Esophagus muscularis mucosa (tissue), 4 donors: ENCODE measurements around the gene FN1. TPM values are rescaled to one million over a fixed set of nuclear protein-coding genes. Genes with fewer than 3 reads are reported as not detected.

ENCODE experiments used
- DNase-seq: peaks from one replicate; pipeline ENCODE4 v3.0.0-alpha.2; 2017; ENCODE audit errors: extremely low spot score
- H3K27ac ChIP-seq, 4 donors: fragments of 200-600 bp; sonication (generic); replicated peaks in 1 of 4; 1 replicate in 3 of 4; 2 replicates in 1 of 4; pipeline ENCODE4 v1.5.1; 2016 to 2019; ENCODE audit warnings: mild to moderate bottlenecking in 1 of 4
- H3K27me3 ChIP-seq, 4 donors: fragments of 200-600 bp; sonication (generic); one replicate each; pipeline versions ENCODE4 v1.5.1 to v1.6.0; 2016 to 2019
- H3K36me3 ChIP-seq, 4 donors: fragments of 200-600 bp; sonication (generic); one replicate each; pipeline ENCODE4 v1.5.1; 2016 to 2019
- H3K4me1 ChIP-seq, 4 donors: fragments of 200-600 bp; sonication (generic); one replicate each; pipeline ENCODE4 v1.5.1; 2016 to 2019
- H3K4me3 ChIP-seq, 4 donors: fragments of 200-600 bp; sonication (generic); 1 replicate in 2 of 4; 2 replicates in 2 of 4; pipeline ENCODE4 v1.5.1; 2016 to 2019; ENCODE audit warnings: mild to moderate bottlenecking in 4 of 4, moderate library complexity in 1 of 4
- H3K9me3 ChIP-seq, 4 donors: fragments of 200-600 bp; sonication (generic); 1 replicate in 3 of 4; 2 replicates in 1 of 4; pipeline ENCODE4 v1.5.1; 2016 to 2019
- EP300 ChIP-seq: sonication (generic); formaldehyde crosslinking; IDR thresholded peaks from one replicate; pipeline ENCODE4 v1.6.1; 2017; ENCODE audit warnings: antibody characterized with exemption
- POLR2A ChIP-seq: fragments of 450-650 bp; IDR thresholded peaks from one replicate; pipeline ENCODE4 v1.6.1; 2017; ENCODE audit warnings: antibody characterized with exemption, moderate library complexity, mild to moderate bottlenecking, low read depth
- POLR2AphosphoS5 ChIP-seq, 2 donors: sonication (generic); formaldehyde crosslinking; IDR thresholded peaks; one replicate each; pipeline ENCODE4 v1.6.1; 2017; ENCODE audit warnings: antibody characterized with exemption in 2 of 2
- WGBS: methylation state at CpG from one replicate; pipeline ENCODE4 v1.1.5; 2018; 5-methylcytosine and 5-hydroxymethylcytosine counted together
- intact Hi-C: fragments of 100-400 bp; cut with DNase I; formaldehyde crosslinking; loops from one replicate; pipeline ENCODE4 v1.15.1; 2023
- total RNA-seq, 4 donors: library from RNA; depleted of rRNA; stranded (reverse); fragments of >200 nt; gene quantifications; one replicate each; pipeline versions ENCODE4 v1.1.0 to v1.2.1, GENCODE V29; 2016
- TF ChIP-seq, protein P1 (sequence below), 3 experiments: fragments of 200-600 bp in 2 of 3; fragments of 450-650 bp in 1 of 3; sonication (generic) in 2 of 3; IDR thresholded peaks; one replicate each; pipeline ENCODE4 v1.5.1; 2017 to 2019; ENCODE audit warnings: antibody characterized with exemption in 3 of 3, mild to moderate bottlenecking in 2 of 3, moderate library complexity in 1 of 3

The FN1 gene
- total RNA-seq, 4 donors from 2014 or later = 2,256 to 4,873 (median 2,950) TPM

DNA sequence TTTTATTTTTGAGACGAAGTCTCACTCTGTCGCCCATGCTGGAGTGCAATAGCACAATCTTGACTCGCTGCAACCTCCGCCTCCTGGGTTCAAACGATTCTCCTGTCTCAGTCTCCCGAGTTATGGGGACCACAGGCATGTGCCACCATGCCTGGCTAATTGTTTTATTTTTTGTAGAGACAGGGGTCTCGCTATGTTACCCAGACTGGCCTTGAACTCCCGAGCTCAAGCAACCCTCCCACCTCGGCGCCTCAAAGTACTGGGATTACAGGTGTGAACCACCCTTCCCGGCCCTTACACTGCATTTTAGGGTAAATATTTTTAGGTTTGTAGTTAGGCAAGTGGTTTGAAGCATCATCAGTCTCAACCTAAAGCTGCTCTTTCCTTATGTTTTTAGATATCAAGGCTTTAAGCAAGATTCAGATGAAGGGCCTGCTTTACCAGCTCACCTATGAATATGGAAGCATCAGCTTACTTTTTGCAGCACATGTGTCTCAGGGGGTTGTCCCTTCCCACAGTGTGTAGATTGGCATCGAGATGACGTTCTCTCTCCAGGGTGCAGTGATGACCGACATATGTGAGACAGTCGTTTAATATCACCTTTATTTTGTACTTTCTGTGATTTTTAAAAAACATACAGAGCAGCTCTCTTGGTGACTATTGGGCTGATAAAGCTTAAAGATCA, 76.8 kb downstream of the FN1 start:
- 84% methylated on average over 15 of the region's 15 CpGs for WGBS
- H3K9me3 ChIP-seq = no peaks in the 10 kb centered on the region
- H3K36me3 ChIP-seq = peaks cover 32 to 52% (median 41%) of the 10 kb centered on the region in 4 donors
- TF ChIP-seq, protein P1, sequence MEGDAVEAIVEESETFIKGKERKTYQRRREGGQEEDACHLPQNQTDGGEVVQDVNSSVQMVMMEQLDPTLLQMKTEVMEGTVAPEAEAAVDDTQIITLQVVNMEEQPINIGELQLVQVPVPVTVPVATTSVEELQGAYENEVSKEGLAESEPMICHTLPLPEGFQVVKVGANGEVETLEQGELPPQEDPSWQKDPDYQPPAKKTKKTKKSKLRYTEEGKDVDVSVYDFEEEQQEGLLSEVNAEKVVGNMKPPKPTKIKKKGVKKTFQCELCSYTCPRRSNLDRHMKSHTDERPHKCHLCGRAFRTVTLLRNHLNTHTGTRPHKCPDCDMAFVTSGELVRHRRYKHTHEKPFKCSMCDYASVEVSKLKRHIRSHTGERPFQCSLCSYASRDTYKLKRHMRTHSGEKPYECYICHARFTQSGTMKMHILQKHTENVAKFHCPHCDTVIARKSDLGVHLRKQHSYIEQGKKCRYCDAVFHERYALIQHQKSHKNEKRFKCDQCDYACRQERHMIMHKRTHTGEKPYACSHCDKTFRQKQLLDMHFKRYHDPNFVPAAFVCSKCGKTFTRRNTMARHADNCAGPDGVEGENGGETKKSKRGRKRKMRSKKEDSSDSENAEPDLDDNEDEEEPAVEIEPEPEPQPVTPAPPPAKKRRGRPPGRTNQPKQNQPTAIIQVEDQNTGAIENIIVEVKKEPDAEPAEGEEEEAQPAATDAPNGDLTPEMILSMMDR (IDR thresholded peaks at IDR 0.05) = no peak
- peak in 1 of 2 donors; percentile 19 for TF ChIP-seq POLR2AphosphoS5 (IDR thresholded peaks at IDR 0.05)
- intact Hi-C loops = no loop called here
- peak; percentile 62 for DNase-seq
- H3K4me3 ChIP-seq = no peak overlapping the region
- peak overlapping the region in 1 of 4 donors; percentile 5 for H3K27ac ChIP-seq
- H3K27me3 ChIP-seq = no peaks in the 10 kb centered on the region
- peaks cover 0 to 9% (median 4%) of the 10 kb centered on the region in 4 donors for H3K4me1 ChIP-seq

DNA sequence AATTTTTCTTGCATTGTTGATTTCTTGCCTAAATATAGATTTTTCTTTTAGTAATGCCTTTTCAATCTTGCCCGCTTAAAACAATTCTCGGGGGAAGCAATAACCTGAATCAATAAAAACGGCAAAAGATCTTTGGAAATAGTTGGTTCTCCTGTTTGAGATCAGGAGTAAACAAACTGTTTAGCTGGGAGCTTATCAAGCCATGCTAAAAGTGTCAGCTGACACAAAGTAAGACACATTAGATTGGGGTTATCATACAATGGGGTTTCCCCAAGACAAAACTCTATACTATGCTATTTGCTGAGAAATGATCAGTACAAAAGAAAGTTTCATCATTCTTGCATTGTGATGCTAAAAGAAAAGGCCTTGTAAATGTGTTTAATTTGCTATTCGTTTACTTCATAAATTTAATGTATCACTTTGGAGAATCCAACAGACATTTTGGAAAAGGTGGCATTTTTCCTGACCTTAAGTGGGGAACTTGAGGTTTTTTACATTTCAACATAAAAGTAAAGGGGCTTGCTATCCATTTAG, 77.5 kb downstream of the FN1 start:
- peaks cover 0 to 8% (median 3%) of the 10 kb centered on the region in 4 donors for H3K4me1 ChIP-seq
- no peak overlapping the region for H3K27ac ChIP-seq
- H3K27me3 ChIP-seq = no peaks in the 10 kb centered on the region
- peaks cover 26 to 46% (median 34%) of the 10 kb centered on the region in 4 donors for H3K36me3 ChIP-seq
- no peak for TF ChIP-seq POLR2AphosphoS5 (IDR thresholded peaks at IDR 0.05)
- TF ChIP-seq EP300 = no peak
- no peak for TF ChIP-seq POLR2A
- TF ChIP-seq, protein P1 (IDR thresholded peaks at IDR 0.05) = no peak
- intact Hi-C loops = no loop called here
- no peak overlapping the region for H3K4me3 ChIP-seq
- no peaks in the 10 kb centered on the region for H3K9me3 ChIP-seq
- DNase-seq = no peak
- WGBS = 90% methylated on average over 4 of the region's 4 CpGs

DNA sequence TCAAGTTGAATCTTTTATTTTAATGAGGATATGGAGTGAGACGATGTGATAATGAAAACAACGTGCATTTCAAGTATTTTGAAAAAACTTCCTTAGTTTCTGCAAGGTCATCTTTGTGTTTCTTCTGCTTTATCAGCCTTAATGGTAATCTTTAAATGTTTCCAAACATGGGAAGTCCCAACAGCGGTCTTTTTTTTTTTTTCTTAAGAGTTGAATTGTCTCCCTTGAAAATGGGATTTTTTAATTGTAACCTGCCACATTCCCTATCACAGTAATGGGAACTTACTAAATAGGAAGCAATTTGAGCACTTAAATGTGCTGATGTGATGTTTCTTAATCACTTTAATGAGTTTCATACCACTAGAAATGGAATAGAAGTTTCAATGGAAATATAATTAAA, 78.2 kb downstream of the FN1 start:
- H3K27me3 ChIP-seq = no peaks in the 10 kb centered on the region
- TF ChIP-seq POLR2AphosphoS5 (IDR thresholded peaks at IDR 0.05) (no peak), POLR2A (no peak), EP300 (no peak)
- TF ChIP-seq, protein P1 (IDR thresholded peaks at IDR 0.05) = no peak
- peaks cover 0 to 8% (median 3%) of the 10 kb centered on the region in 4 donors for H3K4me1 ChIP-seq
- WGBS = 78% methylated on average over 3 of the region's 3 CpGs
- peaks cover 19 to 39% (median 27%) of the 10 kb centered on the region in 4 donors for H3K36me3 ChIP-seq
- no peak overlapping the region for H3K27ac ChIP-seq
- intact Hi-C loops = no loop called here
- DNase-seq = no peak
- no peaks in the 10 kb centered on the region for H3K9me3 ChIP-seq
- no peak overlapping the region for H3K4me3 ChIP-seq

DNA sequence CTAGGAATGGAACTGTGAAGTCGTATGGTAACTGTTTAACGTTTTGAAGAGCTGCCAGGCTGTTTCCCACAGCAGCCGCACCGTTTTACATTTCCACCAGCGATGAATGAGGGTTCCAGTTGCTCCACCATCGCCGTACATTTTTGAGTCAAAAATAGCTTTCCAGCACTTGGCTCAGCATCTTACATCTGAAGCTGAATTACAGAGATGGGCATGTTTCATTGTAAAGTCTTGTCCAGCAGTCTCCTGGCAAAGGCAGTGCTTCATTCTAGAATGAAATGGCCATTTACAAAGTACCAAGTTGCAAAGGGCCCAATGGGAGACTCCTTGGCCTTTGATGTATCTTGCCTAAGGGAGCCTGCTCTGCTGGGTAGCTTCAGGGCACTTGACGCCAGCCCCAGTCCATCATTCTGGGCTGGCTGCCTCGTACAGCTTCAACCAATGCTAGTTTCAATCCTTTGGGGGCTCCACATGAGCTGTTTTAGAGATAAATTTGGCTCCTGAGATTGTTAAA, 78.9 kb downstream of the FN1 start:
- intact Hi-C loops = no loop called here
- no peak overlapping the region for H3K4me3 ChIP-seq
- no peak overlapping the region for H3K27ac ChIP-seq
- WGBS = 78% methylated on average over 9 of the region's 9 CpGs
- peak; percentile 78 for DNase-seq
- H3K4me1 ChIP-seq = peaks cover 0 to 8% (median 3%) of the 10 kb centered on the region in 4 donors
- no peaks in the 10 kb centered on the region for H3K27me3 ChIP-seq
- H3K9me3 ChIP-seq = no peaks in the 10 kb centered on the region
- H3K36me3 ChIP-seq = peaks cover 13 to 32% (median 21%) of the 10 kb centered on the region in 4 donors
- TF ChIP-seq POLR2A (no peak), EP300 (no peak), POLR2AphosphoS5 (IDR thresholded peaks at IDR 0.05) (no peak)
- TF ChIP-seq, protein P1 (IDR thresholded peaks at IDR 0.05) = no peak
